GM19025 (cell line): ENCODE results near the gene CEACAM5.
"Not testable (repeated sequence)": the region's sequence is repeated elsewhere in the genome, so short reads cannot be mapped to it uniquely, and the experiment has no call there.

Source experiments
- ATAC-seq: cut with Tn5 transposase; IDR thresholded peaks from one replicate; pipeline ENCODE4 v1.9.1; 2021; ENCODE audit warnings: mild to moderate bottlenecking, low read depth, moderate library complexity; ENCODE audit not compliant: unreplicated experiment

CEACAM5 gene

GRCh38 chr19:41699968-41700323 lies 8.5 kb upstream of the CEACAM5 start:
- ATAC-seq, result no peak

GRCh38 chr19:41700381-41701195 lies 7.8 kb upstream of the CEACAM5 start:
- no peak for ATAC-seq

DNA sequence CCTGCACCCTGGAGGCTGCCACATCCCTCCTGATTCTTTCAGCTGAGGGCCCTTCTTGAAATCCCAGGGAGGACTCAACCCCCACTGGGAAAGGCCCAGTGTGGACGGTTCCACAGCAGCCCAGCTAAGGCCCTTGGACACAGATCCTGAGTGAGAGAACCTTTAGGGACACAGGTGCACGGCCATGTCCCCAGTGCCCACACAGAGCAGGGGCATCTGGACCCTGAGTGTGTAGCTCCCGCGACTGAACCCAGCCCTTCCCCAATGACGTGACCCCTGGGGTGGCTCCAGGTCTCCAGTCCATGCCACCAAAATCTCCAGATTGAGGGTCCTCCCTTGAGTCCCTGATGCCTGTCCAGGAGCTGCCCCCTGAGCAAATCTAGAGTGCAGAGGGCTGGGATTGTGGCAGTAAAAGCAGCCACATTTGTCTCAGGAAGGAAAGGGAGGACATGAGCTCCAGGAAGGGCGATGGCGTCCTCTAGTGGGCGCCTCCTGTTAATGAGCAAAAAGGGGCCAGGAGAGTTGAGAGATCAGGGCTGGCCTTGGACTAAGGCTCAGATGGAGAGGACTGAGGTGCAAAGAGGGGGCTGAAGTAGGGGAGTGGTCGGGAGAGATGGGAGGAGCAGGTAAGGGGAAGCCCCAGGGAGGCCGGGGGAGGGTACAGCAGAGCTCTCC lies 6.9 kb upstream of the CEACAM5 start:
- no peak for ATAC-seq

- ATAC-seq, result no peak
Observed at GRCh38 chr19:41702171-41702651, 6.2 kb upstream of the CEACAM5 start.

GRCh38 chr19:41703602-41704293 lies 4.7 kb upstream of the CEACAM5 start:
- no peak for ATAC-seq

DNA sequence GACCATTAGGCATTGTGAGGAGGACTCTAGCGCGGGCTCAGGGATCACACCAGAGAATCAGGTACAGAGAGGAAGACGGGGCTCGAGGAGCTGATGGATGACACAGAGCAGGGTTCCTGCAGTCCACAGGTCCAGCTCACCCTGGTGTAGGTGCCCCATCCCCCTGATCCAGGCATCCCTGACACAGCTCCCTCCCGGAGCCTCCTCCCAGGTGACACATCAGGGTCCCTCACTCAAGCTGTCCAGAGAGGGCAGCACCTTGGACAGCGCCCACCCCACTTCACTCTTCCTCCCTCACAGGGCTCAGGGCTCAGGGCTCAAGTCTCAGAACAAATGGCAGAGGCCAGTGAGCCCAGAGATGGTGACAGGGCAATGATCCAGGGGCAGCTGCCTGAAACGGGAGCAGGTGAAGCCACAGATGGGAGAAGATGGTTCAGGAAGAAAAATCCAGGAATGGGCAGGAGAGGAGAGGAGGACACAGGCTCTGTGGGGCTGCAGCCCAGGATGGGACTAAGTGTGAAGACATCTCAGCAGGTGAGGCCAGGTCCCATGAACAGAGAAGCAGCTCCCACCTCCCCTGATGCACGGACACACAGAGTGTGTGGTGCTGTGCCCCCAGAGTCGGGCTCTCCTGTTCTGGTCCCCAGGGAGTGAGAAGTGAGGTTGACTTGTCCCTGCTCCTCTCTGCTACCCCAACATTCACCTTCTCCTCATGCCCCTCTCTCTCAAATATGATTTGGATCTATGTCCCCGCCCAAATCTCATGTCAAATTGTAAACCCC lies 2.8 kb upstream of the CEACAM5 start:
- no peak for ATAC-seq

DNA sequence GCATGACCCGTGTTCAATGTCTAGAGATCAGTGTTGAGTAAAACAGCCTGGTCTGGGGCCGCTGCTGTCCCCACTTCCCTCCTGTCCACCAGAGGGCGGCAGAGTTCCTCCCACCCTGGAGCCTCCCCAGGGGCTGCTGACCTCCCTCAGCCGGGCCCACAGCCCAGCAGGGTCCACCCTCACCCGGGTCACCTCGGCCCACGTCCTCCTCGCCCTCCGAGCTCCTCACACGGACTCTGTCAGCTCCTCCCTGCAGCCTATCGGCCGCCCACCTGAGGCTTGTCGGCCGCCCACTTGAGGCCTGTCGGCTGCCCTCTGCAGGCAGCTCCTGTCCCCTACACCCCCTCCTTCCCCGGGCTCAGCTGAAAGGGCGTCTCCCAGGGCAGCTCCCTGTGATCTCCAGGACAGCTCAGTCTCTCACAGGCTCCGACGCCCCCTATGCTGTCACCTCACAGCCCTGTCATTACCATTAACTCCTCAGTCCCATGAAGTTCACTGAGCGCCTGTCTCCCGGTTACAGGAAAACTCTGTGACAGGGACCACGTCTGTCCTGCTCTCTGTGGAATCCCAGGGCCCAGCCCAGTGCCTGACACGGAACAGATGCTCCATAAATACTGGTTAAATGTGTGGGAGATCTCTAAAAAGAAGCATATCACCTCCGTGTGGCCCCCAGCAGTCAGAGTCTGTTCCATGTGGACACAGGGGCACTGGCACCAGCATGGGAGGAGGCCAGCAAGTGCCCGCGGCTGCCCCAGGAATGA lies 1.5 kb upstream of the CEACAM5 start:
- no peak for ATAC-seq

DNA sequence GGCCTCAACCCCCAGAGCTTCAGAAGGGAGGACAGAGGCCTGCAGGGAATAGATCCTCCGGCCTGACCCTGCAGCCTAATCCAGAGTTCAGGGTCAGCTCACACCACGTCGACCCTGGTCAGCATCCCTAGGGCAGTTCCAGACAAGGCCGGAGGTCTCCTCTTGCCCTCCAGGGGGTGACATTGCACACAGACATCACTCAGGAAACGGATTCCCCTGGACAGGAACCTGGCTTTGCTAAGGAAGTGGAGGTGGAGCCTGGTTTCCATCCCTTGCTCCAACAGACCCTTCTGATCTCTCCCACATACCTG lies 969 bp upstream of the CEACAM5 start:
- no peak for ATAC-seq

GRCh38 chr19:41707871-41708371 lies 505 bp upstream of the CEACAM5 start:
- ATAC-seq, result no peak

DNA sequence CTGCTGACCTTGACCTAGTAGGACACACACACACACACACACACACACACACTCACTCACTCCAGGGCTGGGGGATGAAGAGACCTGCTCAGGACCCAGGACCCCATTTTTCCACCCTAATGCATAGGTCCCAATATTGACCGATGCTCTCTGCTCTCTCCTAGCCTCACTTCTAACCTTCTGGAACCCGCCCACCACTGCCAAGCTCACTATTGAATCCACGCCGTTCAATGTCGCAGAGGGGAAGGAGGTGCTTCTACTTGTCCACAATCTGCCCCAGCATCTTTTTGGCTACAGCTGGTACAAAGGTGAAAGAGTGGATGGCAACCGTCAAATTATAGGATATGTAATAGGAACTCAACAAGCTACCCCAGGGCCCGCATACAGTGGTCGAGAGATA lies 1.1 kb downstream of the CEACAM5 start:
- not testable (repeated sequence) for ATAC-seq

- no peak for ATAC-seq
Observed at GRCh38 chr19:41709951-41710645, 1.7 kb downstream of the CEACAM5 start.

DNA sequence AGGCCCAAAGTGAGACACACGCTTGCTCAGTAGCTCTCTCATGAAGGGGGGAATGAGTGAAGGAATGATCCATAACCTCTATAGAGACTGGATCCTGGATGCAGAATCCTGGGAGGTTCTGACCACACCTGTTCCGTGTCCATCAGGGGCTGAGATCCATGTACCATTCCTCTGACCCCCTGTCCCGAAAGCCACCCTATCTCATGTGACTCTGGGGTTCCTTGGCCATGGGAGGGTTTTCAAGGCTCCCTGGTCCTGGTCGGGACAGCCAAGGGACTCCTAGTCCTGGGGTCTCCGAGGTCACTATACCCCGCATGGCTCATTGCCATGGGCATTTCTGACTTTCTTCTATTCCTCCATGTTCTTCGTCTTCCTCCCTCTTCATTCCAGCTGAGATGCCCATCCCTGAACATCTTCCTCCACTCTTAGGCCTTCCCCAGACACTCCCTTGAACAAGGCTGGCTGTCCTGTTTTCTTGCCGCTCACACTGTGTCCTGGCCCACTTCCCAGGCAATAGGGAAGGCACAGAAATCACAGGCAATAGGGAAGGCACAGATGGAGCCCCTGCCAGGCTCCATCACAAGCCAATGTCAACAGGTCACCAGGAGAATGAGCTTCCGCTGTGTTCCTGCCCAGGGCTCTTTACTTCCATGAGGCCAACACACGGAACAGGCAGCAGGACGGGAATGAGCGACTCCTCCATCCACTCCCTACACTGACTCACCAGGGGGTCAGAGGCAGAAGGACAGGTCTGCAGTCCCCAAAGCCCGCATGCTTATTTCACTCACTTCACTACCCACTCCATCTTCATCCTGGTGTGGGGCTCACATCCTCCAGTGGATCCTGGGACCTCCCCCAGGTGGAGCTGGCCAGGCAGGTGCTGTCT lies 3.2 kb downstream of the CEACAM5 start:
- ATAC-seq, result no peak

DNA sequence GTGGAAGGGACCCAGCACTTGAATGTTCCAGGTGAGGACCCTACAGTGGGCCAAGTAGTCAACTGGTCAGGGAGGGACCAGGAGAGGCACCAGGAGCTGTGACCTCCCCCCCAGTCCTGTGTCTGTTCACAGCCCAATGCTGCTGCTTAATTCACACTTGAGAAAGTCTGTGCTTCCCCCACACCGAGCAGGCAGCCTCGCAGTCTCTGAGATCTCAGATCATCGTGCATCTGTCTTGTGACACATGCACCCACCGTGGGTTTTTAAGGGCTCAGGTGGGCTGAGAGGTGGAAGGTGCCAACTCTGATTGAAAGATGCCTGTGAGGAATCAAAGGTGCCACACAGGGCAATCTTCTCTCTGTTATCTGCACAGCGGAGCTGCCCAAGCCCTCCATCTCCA lies 6.2 kb downstream of the CEACAM5 start:
- no peak for ATAC-seq

GRCh38 chr19:41718761-41719160 lies 10.3 kb downstream of the CEACAM5 start:
- ATAC-seq, result no peak

- ATAC-seq, result no peak
Observed at GRCh38 chr19:41720103-41720502, 11.7 kb downstream of the CEACAM5 start.

GRCh38 chr19:41726493-41726892 lies 18.1 kb downstream of the CEACAM5 start:
- ATAC-seq, result no peak

GRCh38 chr19:41734156-41734555 lies 25.7 kb downstream of the CEACAM5 start:
- no peak for ATAC-seq

- ATAC-seq, result no peak
Observed at GRCh38 chr19:41734585-41734984, 26.2 kb downstream of the CEACAM5 start.
